GM21529 (cell line): ENCODE measurements around the gene GET4.
"Not testable (repeated sequence)": the region's sequence is repeated elsewhere in the genome, so short reads cannot be mapped to it uniquely, and the experiment has no call there.

Experiments
- ATAC-seq: cut with Tn5 transposase; IDR thresholded peaks from one replicate; pipeline ENCODE4 v1.9.1; 2021; ENCODE audit not compliant: unreplicated experiment

Gene GET4

GRCh38 chr7:845091-845490, 31.3 kb upstream of the GET4 start:
- no peak for ATAC-seq

GRCh38 chr7:845731-846130, 30.6 kb upstream of the GET4 start:
- no peak for ATAC-seq

GRCh38 chr7:846958-847650, 29.2 kb upstream of the GET4 start:
- not testable (repeated sequence) for ATAC-seq

- not testable (repeated sequence) for ATAC-seq
These were observed 28.6 kb upstream of the GET4 start for GRCh38 chr7:847728-848127.

- no peak for ATAC-seq
These were observed 27.2 kb upstream of the GET4 start for GRCh38 chr7:849145-849544.

GRCh38 chr7:849781-850180, 26.6 kb upstream of the GET4 start:
- ATAC-seq: no peak

- no peak for ATAC-seq
These were observed 25.1 kb upstream of the GET4 start for GRCh38 chr7:851204-851603.

- ATAC-seq: no peak
These were observed 22.8 kb upstream of the GET4 start for GRCh38 chr7:853366-854117.

- ATAC-seq: no peak
These were observed 22.1 kb upstream of the GET4 start for GRCh38 chr7:854118-854775.

GRCh38 chr7:855686-856369, 20.5 kb upstream of the GET4 start:
- ATAC-seq: no peak

GRCh38 chr7:856444-857095, 19.8 kb upstream of the GET4 start:
- ATAC-seq: no peak

- no peak for ATAC-seq
These were observed 18.7 kb upstream of the GET4 start for GRCh38 chr7:857661-858060.

GRCh38 chr7:859359-860030, 16.9 kb upstream of the GET4 start:
- no peak for ATAC-seq

GRCh38 chr7:860149-860548, 16.2 kb upstream of the GET4 start:
- ATAC-seq: no peak

- ATAC-seq: no peak
These were observed 15.1 kb upstream of the GET4 start for GRCh38 chr7:861222-861621.

- ATAC-seq: no peak
These were observed 14.2 kb upstream of the GET4 start for GRCh38 chr7:862157-862556.

GRCh38 chr7:863106-863505, 13.2 kb upstream of the GET4 start:
- no peak for ATAC-seq

- no peak for ATAC-seq
These were observed 10.4 kb upstream of the GET4 start for GRCh38 chr7:865921-866320.

GRCh38 chr7:867001-867405, 9.4 kb upstream of the GET4 start:
- ATAC-seq: no peak

GRCh38 chr7:867406-868188, 8.8 kb upstream of the GET4 start:
- ATAC-seq: no peak
